Measurements from ENCODE around the gene GRID2. TPM values are rescaled to one million over a fixed set of nuclear protein-coding genes. Genes with fewer than 3 reads are reported as not detected.

GRID2 gene
- polyA plus RNA-seq, 3 donors from 2014 or later: not detected

- Mint-ChIP-seq H3K9me3 (peaks cover 1 to 31% (median 13%) of the 10 kb centered on the region in 6 donors), H3K36me3 (peaks cover 0 to 3% (median 0%) of the 10 kb centered on the region in 3 donors), H3K27ac (no peak overlapping the region), H3K27me3 (ENCODE audit: low read depth in 3 of 3) (peaks cover 0 to 3% (median 0%) of the 10 kb centered on the region in 3 donors), H3K4me1 (no peaks in the 10 kb centered on the region), H3K4me3 (no peak overlapping the region)
- DNase-seq: no peak
Observed at GRCh38 chr4:93018806-93019205, 715.0 kb downstream of the GRID2 start.

GRCh38 chr4:93029769-93030168 is 726.0 kb downstream of the GRID2 start:
- Mint-ChIP-seq H3K36me3 (no peaks in the 10 kb centered on the region), H3K27me3 (ENCODE audit: low read depth in 3 of 3) (peaks cover 0 to 2% (median 2%) of the 10 kb centered on the region in 3 donors), H3K4me1 (no peaks in the 10 kb centered on the region), H3K27ac (no peak overlapping the region), H3K9me3 (peaks cover 4 to 61% (median 26%) of the 10 kb centered on the region in 6 donors), H3K4me3 (no peak overlapping the region)
- DNase-seq: no peak

- no peak for DNase-seq
- Mint-ChIP-seq H3K4me3 (no peak overlapping the region), H3K4me1 (no peaks in the 10 kb centered on the region), H3K9me3 (peaks cover 4 to 67% (median 25%) of the 10 kb centered on the region in 6 donors), H3K27me3 (ENCODE audit: low read depth in 3 of 3) (peaks cover 0 to 4% (median 2%) of the 10 kb centered on the region in 3 donors), H3K36me3 (no peaks in the 10 kb centered on the region), H3K27ac (no peak overlapping the region)
Observed at GRCh38 chr4:93030670-93031069, 726.9 kb downstream of the GRID2 start.

- Mint-ChIP-seq H3K4me1 (no peaks in the 10 kb centered on the region), H3K27ac (no peak overlapping the region), H3K4me3 (no peak overlapping the region), H3K27me3 (ENCODE audit: low read depth in 3 of 3) (peaks cover 0 to 4% (median 2%) of the 10 kb centered on the region in 3 donors), H3K9me3 (peaks cover 4 to 70% (median 28%) of the 10 kb centered on the region in 6 donors), H3K36me3 (no peaks in the 10 kb centered on the region)
- no peak for DNase-seq
Observed at GRCh38 chr4:93031431-93032098, 727.8 kb downstream of the GRID2 start.

GRCh38 chr4:93042746-93043145 is 739.0 kb downstream of the GRID2 start:
- Mint-ChIP-seq H3K4me3 (no peak overlapping the region), H3K36me3 (no peaks in the 10 kb centered on the region), H3K4me1 (no peaks in the 10 kb centered on the region), H3K9me3 (peaks cover 2 to 32% (median 15%) of the 10 kb centered on the region in 6 donors), H3K27me3 (ENCODE audit: low read depth in 3 of 3) (peaks cover 0 to 2% (median 0%) of the 10 kb centered on the region in 3 donors), H3K27ac (no peak overlapping the region)
- DNase-seq: no peak

GRCh38 chr4:93053140-93053539 is 749.4 kb downstream of the GRID2 start:
- H3K4me1 Mint-ChIP-seq: no peaks in the 10 kb centered on the region
- no peak overlapping the region for H3K4me3 Mint-ChIP-seq
- peaks cover 0 to 33% (median 19%) of the 10 kb centered on the region in 6 donors for H3K9me3 Mint-ChIP-seq
- no peak for DNase-seq
- H3K27ac Mint-ChIP-seq: no peak overlapping the region
- no peaks in the 10 kb centered on the region for H3K36me3 Mint-ChIP-seq
- H3K27me3 Mint-ChIP-seq (ENCODE audit: low read depth in 3 of 3): peaks cover 0 to 5% (median 0%) of the 10 kb centered on the region in 3 donors

- H3K27me3 Mint-ChIP-seq (ENCODE audit: low read depth in 3 of 3): peaks cover 0 to 3% (median 2%) of the 10 kb centered on the region in 3 donors
- no peaks in the 10 kb centered on the region for H3K4me1 Mint-ChIP-seq
- H3K9me3 Mint-ChIP-seq: peaks cover 5 to 41% (median 11%) of the 10 kb centered on the region in 6 donors
- no peak for DNase-seq
- no peak overlapping the region for H3K4me3 Mint-ChIP-seq
- no peak overlapping the region for H3K27ac Mint-ChIP-seq
- H3K36me3 Mint-ChIP-seq: no peaks in the 10 kb centered on the region
Observed at GRCh38 chr4:93061826-93062225, 758.1 kb downstream of the GRID2 start.

GRCh38 chr4:93063325-93063724 is 759.6 kb downstream of the GRID2 start:
- peaks cover 0 to 2% (median 0%) of the 10 kb centered on the region in 3 donors for H3K27me3 Mint-ChIP-seq (ENCODE audit: low read depth in 3 of 3)
- no peaks in the 10 kb centered on the region for H3K36me3 Mint-ChIP-seq
- H3K9me3 Mint-ChIP-seq: peaks cover 4 to 37% (median 7%) of the 10 kb centered on the region in 6 donors
- DNase-seq: no peak
- H3K4me1 Mint-ChIP-seq: no peaks in the 10 kb centered on the region
- no peak overlapping the region for H3K27ac Mint-ChIP-seq
- H3K4me3 Mint-ChIP-seq: no peak overlapping the region

- no peaks in the 10 kb centered on the region for H3K27me3 Mint-ChIP-seq (ENCODE audit: low read depth in 3 of 3)
Observed at GRCh38 chr4:93065790-93066189, 762.0 kb downstream of the GRID2 start.

GRCh38 chr4:93066749-93067148 is 763.0 kb downstream of the GRID2 start:
- Mint-ChIP-seq H3K36me3 (no peaks in the 10 kb centered on the region), H3K27me3 (ENCODE audit: low read depth in 3 of 3) (no peaks in the 10 kb centered on the region), H3K4me1 (no peaks in the 10 kb centered on the region), H3K9me3 (peaks cover 8 to 35% (median 11%) of the 10 kb centered on the region in 6 donors), H3K4me3 (no peak overlapping the region), H3K27ac (no peak overlapping the region)
- no peak for DNase-seq

More at GRCh38 chr4:93065790-93066189, 762.0 kb downstream of the GRID2 start:
- no peak for DNase-seq
- Mint-ChIP-seq H3K36me3 (no peaks in the 10 kb centered on the region), H3K4me1 (no peaks in the 10 kb centered on the region), H3K4me3 (no peak overlapping the region), H3K27ac (no peak overlapping the region), H3K9me3 (peaks cover 6 to 39% (median 9%) of the 10 kb centered on the region in 6 donors)

- no peak for DNase-seq
- H3K4me3 Mint-ChIP-seq: no peak overlapping the region
- H3K9me3 Mint-ChIP-seq: peaks cover 10 to 41% (median 16%) of the 10 kb centered on the region in 6 donors
- no peaks in the 10 kb centered on the region for H3K4me1 Mint-ChIP-seq
- no peaks in the 10 kb centered on the region for H3K27me3 Mint-ChIP-seq (ENCODE audit: low read depth in 3 of 3)
- H3K36me3 Mint-ChIP-seq: no peaks in the 10 kb centered on the region
- no peak overlapping the region for H3K27ac Mint-ChIP-seq
Observed at GRCh38 chr4:93072292-93072691, 768.5 kb downstream of the GRID2 start.

GRCh38 chr4:93080316-93080715 is 776.5 kb downstream of the GRID2 start:
- Mint-ChIP-seq H3K4me1 (no peaks in the 10 kb centered on the region), H3K36me3 (no peaks in the 10 kb centered on the region), H3K27me3 (ENCODE audit: low read depth in 3 of 3) (no peaks in the 10 kb centered on the region), H3K27ac (no peak overlapping the region), H3K9me3 (peaks cover 4 to 50% (median 19%) of the 10 kb centered on the region in 6 donors), H3K4me3 (no peak overlapping the region)
- DNase-seq: no peak

GRCh38 chr4:93084599-93085305 is 781.0 kb downstream of the GRID2 start:
- DNase-seq: no peak
- H3K4me1 Mint-ChIP-seq: no peaks in the 10 kb centered on the region
- H3K27me3 Mint-ChIP-seq (ENCODE audit: low read depth in 3 of 3): no peaks in the 10 kb centered on the region
- no peak overlapping the region for H3K4me3 Mint-ChIP-seq
- no peak overlapping the region for H3K27ac Mint-ChIP-seq
- no peaks in the 10 kb centered on the region for H3K36me3 Mint-ChIP-seq
- H3K9me3 Mint-ChIP-seq: peaks cover 4 to 41% (median 17%) of the 10 kb centered on the region in 6 donors

- H3K9me3 Mint-ChIP-seq: peaks cover 4 to 45% (median 17%) of the 10 kb centered on the region in 6 donors
- no peaks in the 10 kb centered on the region for H3K4me1 Mint-ChIP-seq
- H3K27me3 Mint-ChIP-seq (ENCODE audit: low read depth in 3 of 3): no peaks in the 10 kb centered on the region
- DNase-seq: no peak
- H3K4me3 Mint-ChIP-seq: no peak overlapping the region
- no peak overlapping the region for H3K27ac Mint-ChIP-seq
- no peaks in the 10 kb centered on the region for H3K36me3 Mint-ChIP-seq
Observed at GRCh38 chr4:93086356-93086755, 782.6 kb downstream of the GRID2 start.
